ENCODE measurements around the gene GPR137B. TPM values are rescaled to one million over a fixed set of nuclear protein-coding genes. Genes with fewer than 3 reads are reported as not detected.

The GPR137B gene
- total RNA-seq, 1 donor from 2014 or later: 12.1 TPM

- no peak for DNase-seq (ENCODE audit: low read depth in 2 of 2)
Measured at GRCh38 chr1:236114076-236114747, 28.1 kb upstream of the GPR137B start.

- DNase-seq (ENCODE audit: low read depth in 2 of 2): no peak
Measured at GRCh38 chr1:236117710-236118109, 24.6 kb upstream of the GPR137B start.

- DNase-seq (ENCODE audit: low read depth in 2 of 2): no peak
Measured at GRCh38 chr1:236119943-236120484, 22.3 kb upstream of the GPR137B start.

DNA sequence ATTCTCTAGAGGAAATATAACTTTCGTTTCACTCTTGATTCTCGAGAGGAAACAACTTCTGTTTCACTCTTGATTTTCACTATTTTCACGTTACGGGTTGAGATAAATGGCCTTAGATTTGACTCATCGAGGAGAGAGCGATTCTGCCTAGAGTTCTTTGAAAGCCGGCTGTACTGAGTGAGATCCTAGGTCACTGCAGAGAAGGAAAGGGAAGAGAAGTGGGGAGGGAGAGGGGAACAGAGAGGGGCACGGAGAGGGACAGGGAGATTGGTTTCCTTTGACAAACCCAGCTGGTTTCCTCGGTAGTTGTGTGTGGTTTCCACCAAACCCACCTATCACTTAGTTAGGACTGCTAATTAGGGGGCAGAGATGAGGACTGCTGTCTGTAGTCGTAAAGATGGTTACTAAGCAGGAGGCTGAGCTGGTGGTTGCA is 21.6 kb upstream of the GPR137B start:
- no peak for DNase-seq (ENCODE audit: low read depth in 2 of 2)

- no peak for DNase-seq (ENCODE audit: low read depth in 2 of 2)
Measured at GRCh38 chr1:236122176-236122575, 20.2 kb upstream of the GPR137B start.

- DNase-seq (ENCODE audit: low read depth in 2 of 2): no peak
Measured at GRCh38 chr1:236123563-236123962, 18.8 kb upstream of the GPR137B start.

- no peak for DNase-seq (ENCODE audit: low read depth in 2 of 2)
Measured at GRCh38 chr1:236124965-236125364, 17.4 kb upstream of the GPR137B start.

DNA sequence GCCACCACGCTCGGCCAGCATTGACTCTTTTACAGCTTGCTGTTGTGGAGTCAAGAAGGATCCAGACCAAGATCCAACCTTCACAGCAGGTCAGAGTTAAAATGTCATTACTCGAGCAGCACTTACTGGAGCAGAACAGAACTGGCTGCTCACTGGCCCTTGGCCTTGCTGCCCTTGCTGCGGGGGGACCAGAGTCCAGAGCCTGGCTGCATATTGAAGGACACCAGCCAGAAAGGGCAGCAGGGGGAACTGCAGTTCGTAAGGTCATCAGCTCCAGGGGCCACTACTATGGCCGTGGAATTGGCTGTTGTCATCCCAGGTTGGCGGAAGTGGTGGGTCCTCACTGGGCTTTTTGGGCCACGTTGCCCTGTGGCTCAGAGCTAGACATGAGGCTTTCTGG is 15.3 kb upstream of the GPR137B start:
- DNase-seq (ENCODE audit: low read depth in 2 of 2): no peak

DNA sequence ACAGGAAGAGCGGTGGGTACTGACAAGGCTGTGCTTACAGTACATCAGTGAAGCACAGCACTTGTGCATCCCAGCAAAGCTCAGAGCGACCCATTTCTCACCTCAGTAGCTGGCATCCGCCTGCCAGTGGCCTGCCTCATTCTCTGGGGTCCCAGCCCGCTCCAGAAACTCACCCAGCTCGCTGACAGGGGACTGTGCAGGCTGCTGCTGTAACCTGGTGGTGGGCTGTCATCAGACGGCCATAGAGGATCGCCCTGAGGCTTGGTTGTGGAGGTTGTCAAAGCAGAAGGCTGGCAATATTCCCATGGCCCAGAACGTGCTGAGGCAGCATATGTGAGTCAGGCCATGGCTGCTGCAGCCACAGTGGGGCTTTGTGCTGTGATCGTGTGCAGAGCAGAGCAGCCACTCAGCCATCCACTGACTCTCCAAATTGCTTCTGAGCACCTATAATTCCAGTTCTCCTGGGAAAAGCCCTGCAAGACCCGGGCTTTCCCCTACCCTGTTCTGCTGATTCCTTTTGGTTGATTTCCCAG is 13.6 kb upstream of the GPR137B start:
- DNase-seq (ENCODE audit: low read depth in 2 of 2): peak in 1 of 2 donors; percentile 10

- no peak for DNase-seq (ENCODE audit: low read depth in 2 of 2)
Measured at GRCh38 chr1:236129306-236129705, 13.0 kb upstream of the GPR137B start.

GRCh38 chr1:236130372-236130771 is 12.0 kb upstream of the GPR137B start:
- DNase-seq (ENCODE audit: low read depth in 2 of 2): no peak

DNA sequence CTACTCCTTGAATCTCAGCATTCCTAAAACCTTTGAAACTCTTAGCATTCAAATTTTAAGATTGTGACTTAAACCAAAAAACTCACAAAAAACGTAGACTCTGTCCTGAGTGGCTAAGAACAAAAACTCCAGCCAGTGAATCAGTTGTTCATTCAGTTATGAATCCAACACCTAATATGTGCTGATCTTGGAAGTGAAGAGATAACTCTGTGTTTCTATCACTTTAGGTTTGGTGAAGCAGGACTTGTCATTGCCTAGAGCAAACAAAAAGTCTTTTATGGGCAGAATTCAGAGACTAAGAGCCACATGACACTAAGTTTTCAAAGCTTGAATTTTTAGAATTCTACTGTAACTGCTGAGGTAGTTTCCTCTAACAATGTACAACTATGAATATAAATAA is 10.4 kb upstream of the GPR137B start:
- no peak for DNase-seq (ENCODE audit: low read depth in 2 of 2)

DNA sequence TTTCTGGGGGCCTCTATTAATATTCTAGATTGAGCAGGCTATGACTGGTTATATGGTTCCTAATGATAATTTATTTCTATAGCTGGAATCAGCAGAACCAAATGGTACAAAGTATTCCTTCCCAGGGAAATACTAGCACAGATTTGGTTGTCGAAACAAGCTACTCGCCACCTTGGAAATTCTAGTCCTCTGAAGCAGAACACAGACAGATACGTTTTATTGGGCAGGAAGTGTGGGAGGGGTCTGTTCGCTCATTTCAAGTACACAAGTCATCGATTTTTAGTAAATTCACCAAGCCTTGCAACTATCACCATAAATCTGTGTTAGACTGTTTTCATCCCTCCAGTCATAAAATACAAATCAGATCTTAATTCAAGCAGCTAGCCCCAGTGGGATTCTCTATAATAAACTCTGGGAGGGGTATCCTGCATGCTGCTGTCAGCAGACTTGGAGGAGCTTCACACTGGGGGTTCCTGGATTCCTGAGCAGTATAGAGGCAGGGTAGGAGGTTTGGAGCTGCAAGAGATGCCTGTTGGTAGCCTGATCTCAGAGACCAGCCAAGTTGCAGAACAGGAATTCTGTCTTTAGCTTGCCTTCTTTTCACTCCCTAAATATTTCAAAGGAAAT is 9.8 kb upstream of the GPR137B start:
- DNase-seq (ENCODE audit: low read depth in 2 of 2): no peak

GRCh38 chr1:236133339-236133738 is 9.0 kb upstream of the GPR137B start:
- DNase-seq (ENCODE audit: low read depth in 2 of 2): no peak

DNA sequence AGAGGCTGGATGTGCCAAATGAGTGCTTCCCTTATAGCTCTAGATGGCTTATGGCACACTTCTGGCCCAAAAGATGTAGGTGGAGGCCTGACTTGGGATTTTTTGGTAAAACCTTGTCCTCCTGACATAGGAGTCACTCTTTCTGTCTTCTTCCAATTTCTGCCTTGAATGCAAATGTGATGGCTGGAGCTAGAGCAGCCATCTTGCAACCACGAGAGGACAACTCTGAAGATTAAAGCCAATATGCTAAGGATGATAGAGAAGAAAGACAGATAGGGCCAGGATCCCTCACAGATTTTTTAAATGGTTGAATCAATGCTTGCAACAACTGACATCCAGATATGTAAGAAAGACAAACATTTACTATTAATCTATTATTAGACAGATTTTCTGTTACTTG is 8.5 kb upstream of the GPR137B start:
- no peak for DNase-seq (ENCODE audit: low read depth in 2 of 2)

DNA sequence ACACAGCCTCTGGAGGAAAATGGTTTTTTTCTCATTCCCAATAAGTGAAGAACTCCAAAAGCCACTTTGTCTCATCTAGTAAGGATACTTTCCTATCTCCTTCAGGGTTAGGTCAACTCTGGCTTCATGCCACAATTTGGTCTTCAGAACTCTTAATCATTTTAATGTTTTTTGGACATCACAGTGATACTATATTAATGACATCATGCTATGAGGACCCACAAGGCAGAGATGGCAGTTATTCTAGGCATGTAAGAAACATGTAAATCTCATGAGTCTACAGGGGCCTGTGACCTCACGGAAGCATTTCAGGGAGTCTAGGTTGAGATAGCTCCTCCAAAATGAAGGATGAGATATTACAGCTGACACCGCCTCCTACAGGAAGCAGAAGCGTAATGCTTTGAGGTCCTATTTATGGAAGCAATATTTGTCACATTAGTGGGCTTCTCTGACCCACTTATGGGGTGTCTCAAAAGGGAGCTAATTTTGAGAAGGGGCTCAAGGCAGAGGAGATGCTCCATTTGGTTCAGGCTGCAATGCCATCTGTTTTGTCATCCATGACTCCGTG is 5.0 kb upstream of the GPR137B start:
- DNase-seq (ENCODE audit: low read depth in 2 of 2): no peak

GRCh38 chr1:236139495-236139894 is 2.8 kb upstream of the GPR137B start:
- no peak for DNase-seq (ENCODE audit: low read depth in 2 of 2)

- no peak for DNase-seq (ENCODE audit: low read depth in 2 of 2)
Measured at GRCh38 chr1:236140705-236141446, 1.5 kb upstream of the GPR137B start.

- DNase-seq (ENCODE audit: low read depth in 2 of 2): peak; percentile 48
Measured at GRCh38 chr1:236141447-236142252, 689 bp upstream of the GPR137B start.

- peak; percentile 10 to 31 for DNase-seq (ENCODE audit: low read depth in 2 of 2)
Measured at GRCh38 chr1:236143104-236143948, 987 bp downstream of the GPR137B start.

Measured in lung microvascular endothelial cell (primary cell).